HG03442 (cell line): ENCODE data around the gene C1QTNF9.
"Not testable (repeated sequence)": the region's sequence is repeated elsewhere in the genome, so short reads cannot be mapped to it uniquely, and the experiment has no call there.

Source experiments
- ATAC-seq: cut with Tn5 transposase; IDR thresholded peaks from one replicate; pipeline ENCODE4 v1.9.1; 2021; ENCODE audit warnings: mild to moderate bottlenecking, moderate library complexity; ENCODE audit not compliant: unreplicated experiment

The C1QTNF9 gene

DNA sequence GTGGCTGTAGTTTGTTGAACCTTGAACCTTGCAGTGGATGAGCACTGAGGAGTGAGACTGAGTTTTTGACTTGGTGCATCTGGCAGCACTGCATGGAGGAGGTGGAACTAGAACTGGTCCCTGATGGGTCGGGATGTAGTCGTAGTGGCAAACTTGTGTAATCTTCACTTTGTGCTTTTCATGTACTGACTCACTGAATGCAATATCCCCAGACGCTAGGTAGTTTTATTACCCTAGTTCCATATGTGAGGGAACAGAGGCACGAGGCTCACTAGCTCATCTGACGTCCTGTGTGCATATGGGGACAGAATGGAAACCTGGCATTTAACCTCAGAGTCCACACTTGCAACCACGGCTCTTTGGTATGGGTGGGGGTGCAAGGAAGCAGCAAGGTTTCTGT is 10.3 kb downstream of the C1QTNF9 start:
- not testable (repeated sequence) for ATAC-seq

DNA sequence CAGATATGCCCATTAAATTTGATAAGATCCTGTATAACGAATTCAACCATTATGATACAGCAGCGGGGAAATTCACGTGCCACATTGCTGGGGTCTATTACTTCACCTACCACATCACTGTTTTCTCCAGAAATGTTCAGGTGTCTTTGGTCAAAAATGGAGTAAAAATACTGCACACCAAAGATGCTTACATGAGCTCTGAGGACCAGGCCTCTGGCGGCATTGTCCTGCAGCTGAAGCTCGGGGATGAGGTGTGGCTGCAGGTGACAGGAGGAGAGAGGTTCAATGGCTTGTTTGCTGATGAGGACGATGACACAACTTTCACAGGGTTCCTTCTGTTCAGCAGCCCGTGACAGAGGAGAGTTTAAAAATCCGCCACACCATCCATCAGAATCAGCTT is 12.0 kb downstream of the C1QTNF9 start:
- not testable (repeated sequence) for ATAC-seq

GRCh38 chr13:24322470-24322869 is 13.1 kb downstream of the C1QTNF9 start:
- ATAC-seq: not testable (repeated sequence)

GRCh38 chr13:24323036-24323738 is 13.8 kb downstream of the C1QTNF9 start:
- ATAC-seq: no peak

- no peak for ATAC-seq
Observed at GRCh38 chr13:24323739-24324075, 14.3 kb downstream of the C1QTNF9 start.

- ATAC-seq: not testable (repeated sequence)
Observed at GRCh38 chr13:24327598-24327997, 18.2 kb downstream of the C1QTNF9 start.

DNA sequence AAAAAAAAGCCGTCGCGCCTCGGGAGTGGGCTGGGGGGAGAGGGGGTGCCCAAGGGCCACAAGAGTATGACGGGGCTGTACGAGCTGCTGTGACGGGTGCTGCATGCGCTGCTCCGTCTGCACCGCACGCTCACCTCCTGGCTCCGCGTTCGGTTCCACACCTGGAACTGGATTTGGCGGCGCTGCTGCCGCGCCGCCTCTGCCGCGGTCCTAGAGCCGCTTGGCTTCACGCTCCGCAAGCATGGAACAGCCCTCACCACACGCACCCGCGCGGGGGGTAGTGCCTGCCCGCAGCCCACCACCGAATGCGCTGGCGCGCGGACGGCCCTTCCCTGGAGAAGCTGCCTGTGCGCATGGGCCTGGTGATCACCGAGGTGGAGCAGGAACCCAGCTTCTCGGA is 18.8 kb downstream of the C1QTNF9 start:
- ATAC-seq: no peak

GRCh38 chr13:24338721-24339120 is 29.3 kb downstream of the C1QTNF9 start:
- no peak for ATAC-seq

GRCh38 chr13:24339937-24340607 is 30.7 kb downstream of the C1QTNF9 start:
- no peak for ATAC-seq

DNA sequence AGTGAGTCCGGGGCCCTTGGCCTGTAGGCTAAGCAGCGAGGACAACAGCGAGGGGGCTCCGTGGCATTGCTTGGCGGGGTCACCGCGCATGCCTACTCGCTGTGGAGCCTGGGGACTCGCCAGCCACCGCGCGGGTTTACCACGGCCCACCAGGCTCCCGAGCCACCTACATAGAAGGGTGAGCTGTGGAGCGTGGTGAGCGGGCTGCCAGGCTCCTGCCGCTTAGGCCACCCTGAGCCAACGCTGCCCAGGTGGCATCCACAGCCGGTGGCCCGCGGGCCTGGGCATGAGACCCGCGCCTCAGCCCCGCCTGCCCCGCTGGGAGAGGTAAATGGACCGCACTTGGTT is 31.2 kb downstream of the C1QTNF9 start:
- ATAC-seq: no peak

DNA sequence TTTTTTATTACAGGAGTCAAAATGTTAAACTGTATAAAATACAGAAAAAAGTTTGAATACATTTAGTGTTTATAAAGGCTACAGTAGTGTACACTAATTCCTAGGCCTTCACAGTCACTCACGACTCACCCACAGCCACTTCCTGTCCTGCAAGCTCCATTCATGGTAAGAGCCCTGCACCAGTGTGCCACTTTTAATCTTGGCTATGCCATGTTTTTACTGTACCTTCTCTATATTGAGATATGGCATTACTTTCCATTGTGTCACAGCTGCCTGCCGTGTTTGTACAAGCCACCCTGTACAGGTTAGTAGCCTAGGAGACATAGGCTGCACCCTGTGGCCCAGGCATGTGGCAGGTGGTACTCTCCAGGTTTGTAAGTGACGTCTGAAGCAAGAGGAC is 32.1 kb downstream of the C1QTNF9 start:
- ATAC-seq: no peak

DNA sequence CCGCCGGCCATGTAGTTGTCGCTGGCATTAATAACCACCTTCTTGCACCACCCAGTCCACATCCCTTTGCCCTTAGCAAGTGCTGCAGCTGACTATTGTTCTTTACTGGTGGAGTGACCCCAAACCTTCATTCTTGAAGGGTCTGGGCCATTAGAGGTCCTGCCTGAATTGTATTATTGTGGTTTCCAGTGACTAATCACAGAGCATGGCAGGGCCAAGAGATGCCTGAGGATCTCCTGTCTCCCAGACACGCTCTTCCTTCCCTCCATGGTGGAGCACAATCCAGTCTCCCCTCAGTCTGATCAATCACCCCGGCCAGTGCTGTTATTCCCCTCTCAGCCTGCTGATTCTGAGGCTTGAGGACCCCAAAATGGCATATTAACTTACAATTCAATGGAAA is 39.0 kb downstream of the C1QTNF9 start:
- no peak for ATAC-seq

DNA sequence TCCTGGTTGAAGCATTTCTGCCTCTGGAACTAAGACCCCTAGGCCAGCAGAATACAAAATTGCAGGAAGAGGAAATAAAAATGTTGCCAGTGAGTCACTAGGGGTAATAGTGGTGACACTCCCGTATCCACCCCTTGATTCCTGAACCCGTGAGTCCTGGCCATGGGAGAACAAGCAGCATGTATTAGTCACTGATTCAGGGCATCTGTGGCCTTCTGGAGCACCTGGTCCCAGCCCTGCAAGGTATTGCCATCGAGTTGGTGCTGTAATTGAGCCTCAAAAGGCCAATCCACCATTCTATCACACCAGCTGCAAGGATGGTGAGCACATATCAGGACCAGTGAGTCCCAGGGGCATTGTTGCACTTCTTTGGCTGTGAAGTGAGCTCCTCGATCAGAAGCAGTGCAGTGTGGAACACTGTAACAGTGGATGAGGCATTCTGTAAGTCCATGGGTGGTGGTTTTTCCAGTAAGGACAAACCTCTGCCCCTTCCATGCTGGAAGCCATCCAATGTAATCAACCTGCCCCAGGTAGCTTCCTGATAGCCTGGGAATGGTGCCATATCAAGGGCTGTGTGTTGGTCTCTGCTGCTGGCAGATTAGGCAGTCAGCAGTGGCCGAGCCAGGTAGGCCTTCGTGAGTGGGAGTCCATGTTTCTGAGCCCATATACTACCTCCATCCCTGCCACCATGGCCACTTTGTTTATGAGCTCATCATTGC is 39.6 kb downstream of the C1QTNF9 start:
- no peak for ATAC-seq

GRCh38 chr13:24349778-24350664 is 40.6 kb downstream of the C1QTNF9 start:
- ATAC-seq: not testable (repeated sequence)

DNA sequence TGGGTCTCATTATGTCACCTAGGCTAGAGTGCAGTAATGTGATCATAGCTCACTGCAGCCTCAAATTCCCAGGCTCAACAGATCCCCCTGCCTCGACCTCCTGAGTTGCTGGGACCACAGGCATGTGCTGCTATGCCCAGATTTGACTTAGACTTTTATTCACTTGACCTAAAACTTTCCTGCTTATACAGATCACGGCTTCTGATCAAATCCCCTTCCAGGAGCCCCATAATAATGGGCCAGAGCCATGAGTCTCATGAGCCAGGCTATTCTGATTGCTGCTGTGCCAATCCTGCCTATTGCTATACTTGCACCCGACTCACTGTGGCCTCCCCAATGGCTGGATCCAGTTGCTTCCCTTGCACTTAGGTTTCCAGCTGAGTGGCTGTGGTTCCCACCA is 42.0 kb downstream of the C1QTNF9 start:
- no peak for ATAC-seq

DNA sequence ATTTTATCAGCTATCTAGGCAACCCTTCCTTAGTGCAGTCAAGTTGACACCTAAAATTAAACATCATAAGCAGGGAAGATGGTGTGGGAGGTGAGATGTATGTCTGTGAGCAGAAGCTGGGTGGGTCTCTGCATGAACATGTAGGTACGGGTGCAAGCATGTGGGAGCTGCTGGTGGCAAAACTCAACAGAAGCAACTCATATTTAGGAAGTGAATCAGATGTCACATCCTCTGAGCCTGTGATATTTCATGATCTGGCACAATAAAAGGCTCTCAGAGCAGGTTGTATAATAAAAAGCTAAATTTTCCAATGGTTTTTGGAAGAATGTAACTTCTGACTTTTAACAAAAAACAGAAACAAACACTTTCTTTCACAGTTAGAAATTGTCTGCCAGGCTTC is 44.4 kb downstream of the C1QTNF9 start:
- ATAC-seq: no peak

- no peak for ATAC-seq
Observed at GRCh38 chr13:24355103-24355502, 45.7 kb downstream of the C1QTNF9 start.

DNA sequence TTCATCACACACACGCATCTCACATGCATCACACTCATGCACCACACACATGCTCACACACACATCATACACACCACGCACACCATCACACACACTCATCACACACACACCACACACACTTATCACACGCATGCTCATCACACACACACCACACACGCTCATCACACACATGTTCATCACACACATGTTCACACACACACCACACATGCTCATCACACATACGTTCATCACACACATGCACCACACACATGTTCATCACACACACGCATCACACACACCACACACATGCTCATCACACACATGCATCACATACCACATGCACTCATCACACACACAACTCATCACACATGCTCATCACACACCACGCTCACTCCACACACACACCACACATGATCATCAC is 46.9 kb downstream of the C1QTNF9 start:
- no peak for ATAC-seq

DNA sequence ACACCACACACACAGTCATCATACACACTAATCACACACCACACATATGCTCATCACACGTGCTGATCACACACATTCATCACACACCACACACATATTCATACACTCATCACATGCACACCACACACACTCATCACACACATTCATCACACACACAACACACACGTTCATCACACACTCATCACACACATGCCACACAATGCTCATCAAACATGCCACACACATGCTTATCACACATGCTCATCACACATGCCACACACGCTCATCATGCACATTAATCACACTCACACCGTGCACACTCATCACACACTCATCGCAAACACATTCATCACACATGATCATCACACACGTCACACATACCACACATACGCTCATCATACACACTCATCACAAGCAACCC is 47.5 kb downstream of the C1QTNF9 start:
- no peak for ATAC-seq

DNA sequence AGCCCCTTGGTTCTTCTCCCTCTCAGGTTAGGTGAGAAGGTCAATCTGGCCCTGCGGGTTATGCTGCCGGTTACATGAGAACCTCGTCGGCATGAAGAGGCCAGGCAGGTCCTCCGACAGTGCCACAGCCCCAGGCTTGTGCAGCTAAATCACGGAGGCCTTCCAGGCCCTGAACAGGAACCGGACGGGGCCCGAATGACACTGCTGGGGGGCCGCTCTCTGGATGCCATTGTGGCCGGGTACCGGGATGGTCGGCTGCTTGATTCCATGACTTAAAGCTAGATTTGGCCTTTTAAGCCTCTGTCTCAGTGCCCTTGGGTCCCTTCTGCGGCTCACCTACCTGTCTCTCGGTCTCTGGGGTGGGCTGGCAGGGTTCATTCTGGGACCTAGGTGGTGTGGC is 48.4 kb downstream of the C1QTNF9 start:
- ATAC-seq: no peak

DNA sequence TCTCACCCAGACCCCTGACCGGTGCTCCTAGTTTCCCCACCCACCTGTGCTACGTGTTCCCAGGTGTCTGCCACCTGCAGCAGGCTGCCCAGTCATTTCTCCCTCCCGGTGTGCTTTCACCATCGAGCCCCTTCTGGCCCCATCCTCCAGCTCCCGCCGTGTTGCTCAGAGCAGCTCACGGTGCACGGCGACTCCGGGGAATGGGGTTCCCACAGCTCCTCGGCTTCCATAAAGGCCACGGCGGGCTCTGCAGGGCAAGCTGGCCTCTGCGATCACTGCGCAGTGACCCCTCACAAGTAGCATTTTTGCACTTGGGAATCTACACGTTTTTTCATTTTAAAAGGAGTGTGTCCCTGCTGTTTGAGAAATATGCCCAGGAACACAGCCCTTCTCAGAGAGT is 49.5 kb downstream of the C1QTNF9 start:
- ATAC-seq: not testable (repeated sequence)
